ENCODE measurements around the gene TUBGCP3. TPM values are rescaled to one million over a fixed set of nuclear protein-coding genes. Genes with fewer than 3 reads are reported as not detected.

TUBGCP3 gene
- total RNA-seq, 1 experiment from 2014 or later: 37.3 TPM

DNA sequence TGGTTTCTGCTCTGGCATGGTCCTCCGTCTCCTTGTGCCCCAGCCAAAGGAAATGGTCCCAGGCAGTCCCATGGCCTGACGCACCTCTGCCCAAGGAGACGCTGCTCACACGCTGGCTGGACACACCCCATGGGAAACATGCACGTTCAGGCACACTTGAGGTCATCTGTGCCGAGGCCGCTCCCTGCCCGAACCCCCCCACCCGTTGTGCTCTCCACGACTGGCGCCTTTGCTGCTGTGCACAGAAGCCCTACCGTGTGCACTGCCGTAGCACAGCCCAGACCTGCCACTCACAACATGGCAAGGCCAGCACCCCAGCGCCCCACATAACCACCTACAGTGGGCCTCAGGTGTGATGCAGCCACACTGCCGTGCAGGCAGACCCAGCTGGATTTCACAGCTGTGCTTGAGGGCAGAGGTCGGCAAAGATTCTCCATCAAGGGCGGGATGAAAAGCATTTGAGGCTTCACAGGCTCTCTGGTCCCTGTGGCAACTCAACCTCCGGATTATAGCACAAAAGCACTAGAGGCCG is 146.1 kb downstream of the TUBGCP3 start:
- H3K9me3 Mint-ChIP-seq: peaks cover 15 to 18% of the 10 kb centered on the region in 2 experiments
- H4K91ac ChIP-seq (ENCODE audit: insufficient read length, low read depth, low read length): no peak overlapping the region
- H3K4me3 Mint-ChIP-seq: no peak overlapping the region
- no peak overlapping the region for H2BK20ac ChIP-seq (ENCODE audit: low read depth, low read length, poor library complexity, severe bottlenecking)
- no peak overlapping the region for H3K27ac Mint-ChIP-seq
- H3K9ac ChIP-seq (ENCODE audit: extremely low read depth, insufficient read length, low read length): no peak overlapping the region
- peaks cover 0 to 12% (median 5%) of the 10 kb centered on the region in 3 experiments; a peak in 3 of 7 replicates for H3K36me3 Mint-ChIP-seq (ENCODE audit: insufficient read depth in 1 of 3, low read depth in 3 of 3)
- peak; percentile 21 for DNase-seq
- H4K8ac ChIP-seq (replicated peaks; ENCODE audit: insufficient read length, low read depth, low read length): no peak overlapping the region
- no peaks in the 10 kb centered on the region for H3K4me1 ChIP-seq (ENCODE audit: insufficient read depth, low read length)
- H3K27me3 Mint-ChIP-seq (ENCODE audit: low read depth): peaks cover 68% of the 10 kb centered on the region
- no peak overlapping the region for H3K23ac ChIP-seq (ENCODE audit: insufficient read length, low read depth, low read length)
- no peak overlapping the region for H4K5ac ChIP-seq (ENCODE audit: insufficient read length, low read depth, low read length)
- H3K23me2 ChIP-seq (ENCODE audit: insufficient read length, low read depth, low read length, poor library complexity, severe bottlenecking): no peaks in the 10 kb centered on the region
- no peaks in the 10 kb centered on the region for H3K79me2 ChIP-seq (ENCODE audit: insufficient read depth, low read length)
- no peak overlapping the region for H3K56ac ChIP-seq (ENCODE audit: insufficient read length, low read depth, low read length)
- no peak overlapping the region for H2BK12ac ChIP-seq (ENCODE audit: insufficient read length, low read depth, low read length)
- no peak overlapping the region for H2BK5ac ChIP-seq (ENCODE audit: insufficient read length, low read length)
- no peak overlapping the region for H2BK15ac ChIP-seq (ENCODE audit: low read depth, low read length)
- peaks cover 4% of the 10 kb centered on the region for H3K9me3 ChIP-seq (ENCODE audit: control insufficient read depth, low read depth, low read length)
- no peak overlapping the region for H2AK5ac ChIP-seq (ENCODE audit: insufficient read length, low read length)
- H3T11ph ChIP-seq (ENCODE audit: low read length): no peak overlapping the region
- H3K27ac ChIP-seq (ENCODE audit: insufficient read length, low read depth, low read length): no peak overlapping the region
- peaks cover 11 to 12% of the 10 kb centered on the region in 2 experiments for H3K4me1 Mint-ChIP-seq
- H3K27me3 ChIP-seq (ENCODE audit: insufficient read depth, low read length): no peaks in the 10 kb centered on the region; the same call in 1 of the 2 replicates
- H2BK120ac ChIP-seq (ENCODE audit: low read depth, low read length, poor library complexity, severe bottlenecking): no peak overlapping the region
- TF ChIP-seq, protein P1, sequence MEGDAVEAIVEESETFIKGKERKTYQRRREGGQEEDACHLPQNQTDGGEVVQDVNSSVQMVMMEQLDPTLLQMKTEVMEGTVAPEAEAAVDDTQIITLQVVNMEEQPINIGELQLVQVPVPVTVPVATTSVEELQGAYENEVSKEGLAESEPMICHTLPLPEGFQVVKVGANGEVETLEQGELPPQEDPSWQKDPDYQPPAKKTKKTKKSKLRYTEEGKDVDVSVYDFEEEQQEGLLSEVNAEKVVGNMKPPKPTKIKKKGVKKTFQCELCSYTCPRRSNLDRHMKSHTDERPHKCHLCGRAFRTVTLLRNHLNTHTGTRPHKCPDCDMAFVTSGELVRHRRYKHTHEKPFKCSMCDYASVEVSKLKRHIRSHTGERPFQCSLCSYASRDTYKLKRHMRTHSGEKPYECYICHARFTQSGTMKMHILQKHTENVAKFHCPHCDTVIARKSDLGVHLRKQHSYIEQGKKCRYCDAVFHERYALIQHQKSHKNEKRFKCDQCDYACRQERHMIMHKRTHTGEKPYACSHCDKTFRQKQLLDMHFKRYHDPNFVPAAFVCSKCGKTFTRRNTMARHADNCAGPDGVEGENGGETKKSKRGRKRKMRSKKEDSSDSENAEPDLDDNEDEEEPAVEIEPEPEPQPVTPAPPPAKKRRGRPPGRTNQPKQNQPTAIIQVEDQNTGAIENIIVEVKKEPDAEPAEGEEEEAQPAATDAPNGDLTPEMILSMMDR (conservative IDR thresholded peaks at IDR 0.05): no peak
- H2AFZ ChIP-seq (ENCODE audit: low read length): no peak overlapping the region
- no peaks in the 10 kb centered on the region for H3K79me1 ChIP-seq (ENCODE audit: insufficient read depth, low read depth, low read length, poor library complexity, severe bottlenecking)
- WGBS (ENCODE audit: extremely low coverage, insufficient read length, low lambda C conversion rate): no CpG with 5 or more reads among the region's 19 CpGs
- no peak overlapping the region for H3K18ac ChIP-seq (ENCODE audit: insufficient read length, low read depth, low read length)
- H4K20me1 ChIP-seq (ENCODE audit: control insufficient read depth, insufficient read depth, insufficient read length): no peaks in the 10 kb centered on the region
- H3K14ac ChIP-seq (ENCODE audit: insufficient read depth, low read length): no peak overlapping the region; the same call in 1 of the 2 replicates
- H3K4ac ChIP-seq (ENCODE audit: low read depth, low read length): no peak overlapping the region
- H3K4me2 ChIP-seq (ENCODE audit: insufficient read depth, insufficient read length, low read length): no peak overlapping the region

All from H9 (cell line).